NCI-H774 (cell line): ENCODE measurements around the gene PAX8.

ENCODE experiments used
- DNase-seq: peaks from one replicate; lab custom pipeline; 2025; lab: John Stamatoyannopoulos, UW

PAX8 gene

DNA sequence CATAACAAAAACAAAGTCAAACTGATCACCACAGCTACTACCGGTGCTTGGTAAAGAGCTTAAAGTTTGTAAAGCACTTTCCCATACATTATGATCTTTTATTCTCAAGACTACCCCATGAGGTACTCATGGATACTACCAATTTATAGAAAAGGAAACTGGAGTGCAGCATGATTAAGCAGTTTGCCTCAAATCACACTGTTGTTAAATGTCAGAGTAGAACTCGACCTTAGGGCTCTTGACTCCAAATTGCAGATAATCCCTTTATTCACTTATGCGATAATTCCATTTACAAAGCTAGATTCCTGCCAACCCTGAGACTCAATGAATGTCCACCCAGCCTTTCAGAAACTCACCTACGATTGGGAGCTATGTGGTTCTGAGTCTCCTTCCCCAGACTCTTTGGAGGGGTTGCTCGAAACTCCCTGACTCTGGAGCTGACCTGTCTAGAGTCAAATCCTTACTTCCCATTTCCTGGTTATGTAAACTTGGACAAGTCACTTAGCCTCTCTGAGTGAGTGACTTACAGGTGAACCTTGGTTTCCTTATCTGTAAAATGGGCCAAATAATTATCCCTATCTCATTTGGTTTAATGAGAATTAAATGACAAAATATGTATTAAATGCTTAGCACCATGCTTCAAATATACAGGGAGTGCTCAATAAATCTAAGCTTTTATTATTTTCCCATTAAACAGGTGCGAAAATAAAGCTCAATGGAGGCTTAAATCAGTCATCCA lies 57.6 kb downstream of the PAX8 start:
- DNase-seq = no peak

DNA sequence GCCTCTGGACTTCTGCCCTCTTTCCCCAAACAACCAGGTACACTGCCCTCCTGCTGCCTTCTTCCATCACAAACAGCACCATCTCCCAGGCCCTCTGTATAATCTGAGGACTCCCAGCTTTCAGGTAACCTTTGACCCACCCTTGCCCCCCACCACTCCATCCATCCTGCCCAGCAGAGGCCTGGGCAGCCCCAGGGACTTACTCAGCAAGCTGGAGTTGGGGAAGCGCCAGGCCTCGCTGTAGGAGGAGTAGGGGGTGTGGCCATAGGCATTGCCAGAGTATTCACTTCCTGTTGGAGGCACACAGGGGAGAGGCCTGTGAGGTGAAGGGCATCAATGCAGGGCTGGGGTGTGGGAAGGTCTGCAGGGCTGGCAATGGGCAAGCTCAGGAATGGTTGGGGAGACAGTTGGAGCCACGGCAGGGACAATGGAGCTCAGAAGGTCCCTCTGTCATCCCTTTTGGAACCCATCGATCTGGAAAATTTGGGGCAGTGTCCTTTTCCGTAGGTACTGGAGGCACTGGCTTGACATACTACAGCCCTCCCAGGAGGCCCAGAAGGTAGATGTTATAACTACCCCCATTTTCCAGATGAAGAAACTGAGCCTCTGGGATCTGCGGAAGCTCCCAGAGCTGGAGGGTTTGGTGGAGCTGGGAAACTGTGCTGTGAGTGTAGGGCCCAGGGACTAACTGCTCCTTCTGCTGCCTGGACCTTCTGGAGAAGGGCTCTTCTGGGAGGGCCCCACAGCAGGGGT lies 58.7 kb downstream of the PAX8 start:
- no peak for DNase-seq

DNA sequence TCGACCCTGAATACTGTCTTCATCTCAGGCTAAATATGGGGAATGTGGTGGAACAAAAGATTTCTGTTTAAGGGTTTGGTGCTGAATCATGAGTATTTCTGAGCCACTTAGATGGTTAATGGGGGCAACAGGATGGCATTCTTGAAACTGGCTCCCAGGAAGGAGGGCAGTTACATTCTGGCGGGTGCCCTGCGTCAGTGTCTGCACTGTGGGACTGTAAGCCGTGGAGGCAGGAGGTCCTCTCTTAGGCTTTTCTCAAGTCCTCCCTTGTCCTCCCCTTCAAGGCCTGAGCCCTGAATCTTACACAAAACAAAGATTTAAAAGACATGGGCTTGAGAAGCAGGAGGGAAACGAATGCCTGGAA lies 59.2 kb downstream of the PAX8 start:
- DNase-seq = no peak

DNA sequence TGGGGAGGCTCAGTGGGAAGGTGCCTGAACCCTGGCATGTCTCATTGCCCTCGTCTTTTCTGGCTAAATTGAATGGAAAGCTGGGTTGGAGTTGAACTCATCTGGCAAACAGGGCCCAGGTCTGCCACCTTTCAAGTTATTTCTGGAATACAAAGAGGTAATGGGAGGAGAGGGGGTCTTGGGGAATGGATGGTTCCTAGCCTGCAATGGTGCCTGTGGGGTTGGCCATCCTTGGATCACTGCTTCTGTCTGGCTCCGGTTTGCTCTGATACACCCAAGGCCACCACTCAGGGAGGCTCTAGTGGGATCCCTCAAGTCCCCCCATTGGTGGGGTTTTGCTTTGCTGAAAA lies 59.7 kb downstream of the PAX8 start:
- no peak for DNase-seq

DNA sequence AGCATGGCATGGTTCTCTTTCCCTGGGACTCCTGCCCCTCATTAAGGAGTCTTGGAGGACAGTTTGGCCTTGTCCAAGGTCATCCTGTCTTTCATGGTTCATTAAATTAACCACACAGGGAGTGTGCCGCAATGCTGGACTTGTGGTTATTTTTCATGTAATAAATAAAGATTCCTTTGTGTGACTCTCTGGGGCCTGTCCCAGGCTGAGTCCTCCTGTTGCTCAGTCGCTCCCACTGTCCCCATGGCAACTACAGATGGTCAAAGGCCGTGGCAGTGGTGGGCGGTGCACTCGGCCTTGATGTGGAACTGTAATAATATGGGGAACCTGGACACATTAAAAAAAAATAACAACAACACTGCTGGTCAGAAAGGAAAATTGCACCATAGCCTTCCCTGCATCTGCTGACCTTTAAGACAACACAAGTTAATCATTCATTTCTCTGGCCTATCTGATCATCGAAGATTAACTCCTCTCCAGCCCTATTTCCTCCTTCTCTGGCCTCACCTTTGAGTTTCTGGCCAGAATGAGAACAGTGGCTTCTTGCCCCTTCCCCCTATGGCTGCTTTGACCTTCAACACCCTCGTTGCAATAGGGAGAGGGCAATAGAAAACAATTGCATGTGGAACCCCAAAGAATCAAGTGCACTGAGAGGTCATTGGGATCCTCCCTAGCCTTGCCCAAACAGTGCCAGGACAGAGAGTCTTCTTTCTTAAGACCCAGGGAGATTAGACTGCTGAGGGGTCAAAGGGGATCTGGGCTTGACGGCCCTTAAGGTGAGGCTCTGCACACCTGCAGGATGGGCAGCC lies 60.2 kb downstream of the PAX8 start:
- no peak for DNase-seq

DNA sequence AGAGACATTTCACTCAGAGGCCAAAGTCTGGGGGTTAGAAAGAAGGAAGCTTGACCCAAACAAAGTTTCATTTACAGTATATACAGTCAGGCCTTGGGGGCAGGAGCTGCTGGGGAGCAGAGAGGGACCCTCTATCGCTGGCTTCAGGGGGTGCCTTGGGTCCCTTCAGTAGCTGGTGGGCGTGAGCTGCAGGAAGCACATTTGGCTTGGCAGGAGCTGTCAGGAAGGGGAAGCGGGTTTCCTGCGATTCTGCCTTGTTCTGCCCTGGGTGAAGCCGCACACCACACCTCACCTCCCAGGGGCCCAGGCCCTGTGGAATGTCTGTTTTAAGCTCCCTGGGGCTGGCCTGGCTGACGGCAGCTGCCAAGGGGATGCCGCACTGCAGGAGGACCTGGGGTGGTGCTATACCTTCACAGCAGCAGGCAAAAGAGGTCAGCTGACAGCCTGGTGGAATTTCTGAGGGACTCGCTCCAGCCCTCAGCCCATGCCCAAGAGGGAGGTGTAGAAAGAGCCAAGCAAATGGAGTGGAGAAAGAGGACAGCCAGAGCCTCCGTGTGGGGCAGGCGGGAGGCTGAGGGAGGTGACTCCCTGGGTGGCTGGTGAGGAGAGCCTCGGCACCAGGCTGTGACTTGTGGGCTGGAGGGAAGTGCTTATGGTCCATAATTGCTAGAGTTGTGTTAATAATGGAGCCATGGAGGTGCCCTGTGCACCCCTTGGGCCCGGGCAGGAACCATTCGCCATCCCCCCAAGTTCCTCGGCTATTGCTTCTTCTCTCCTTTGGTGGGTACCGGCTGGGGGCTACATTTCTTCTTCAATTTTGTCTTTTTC lies 61.1 kb downstream of the PAX8 start:
- no peak for DNase-seq

DNA sequence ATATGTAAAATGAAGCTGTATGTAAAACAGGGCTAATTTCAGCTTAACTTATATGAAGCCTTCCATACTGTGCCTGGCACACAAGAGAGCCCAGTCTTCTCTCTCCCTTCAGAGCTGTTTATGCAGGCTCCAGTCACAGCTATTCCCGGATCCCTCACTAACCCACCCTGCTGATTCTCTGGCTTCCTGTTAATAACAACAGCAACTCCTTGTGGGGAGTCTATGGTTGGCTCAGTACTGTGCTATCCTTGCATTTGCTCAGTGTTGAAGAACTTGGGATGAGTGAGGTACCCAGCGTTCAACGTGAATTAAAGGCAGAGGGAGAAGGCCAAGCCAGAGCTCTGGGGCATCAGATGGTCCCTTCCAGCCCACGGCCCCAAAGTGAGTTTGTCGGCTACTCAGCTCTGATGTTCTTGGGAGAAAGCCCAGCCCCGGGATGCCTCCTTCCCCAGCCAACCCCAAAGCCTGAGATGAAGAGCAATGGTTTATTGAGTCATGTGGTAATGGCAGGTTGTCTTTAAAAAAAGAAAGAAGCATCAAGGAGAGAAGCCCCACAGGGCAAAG lies 61.7 kb downstream of the PAX8 start:
- no peak for DNase-seq

DNA sequence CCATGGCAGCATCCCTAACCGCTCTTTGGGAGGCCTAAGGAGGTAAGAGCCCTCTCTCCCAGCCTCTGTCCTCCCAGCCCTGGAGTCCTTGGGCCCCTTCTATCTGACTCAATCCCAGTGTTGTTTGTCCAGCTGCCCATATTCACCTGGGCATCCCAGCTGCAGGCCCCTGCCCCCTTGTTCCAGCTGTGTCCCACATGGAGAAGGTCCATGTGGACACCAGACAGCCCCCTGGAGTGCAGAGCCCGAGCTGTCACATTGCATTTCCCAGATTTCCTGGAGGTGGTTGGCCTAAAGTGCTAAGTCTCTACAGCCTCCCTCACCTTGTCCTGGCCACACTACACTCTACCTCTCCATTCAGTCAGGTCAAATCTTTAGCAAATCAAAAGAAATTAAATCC lies 62.4 kb downstream of the PAX8 start:
- no peak for DNase-seq

DNA sequence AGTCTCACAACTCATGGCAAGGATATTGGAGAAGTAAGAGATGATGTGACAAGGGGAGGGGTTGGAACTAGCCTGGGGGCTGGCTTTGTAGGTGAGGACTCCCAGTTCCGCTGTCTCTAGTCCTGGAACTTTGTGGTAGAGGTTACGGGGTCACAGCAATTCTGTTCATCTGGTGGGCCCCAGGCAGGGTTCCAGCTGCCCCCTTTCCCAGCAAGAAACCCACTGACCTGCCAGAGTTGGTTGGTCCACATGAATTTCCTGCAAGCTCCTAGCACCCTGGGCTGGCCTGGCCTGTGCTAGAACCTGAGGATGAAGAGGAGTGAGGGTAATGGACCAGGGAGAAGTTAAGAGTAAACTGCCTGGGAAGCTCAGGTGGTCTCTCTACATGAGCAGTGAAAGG lies 63.7 kb downstream of the PAX8 start:
- no peak for DNase-seq

DNA sequence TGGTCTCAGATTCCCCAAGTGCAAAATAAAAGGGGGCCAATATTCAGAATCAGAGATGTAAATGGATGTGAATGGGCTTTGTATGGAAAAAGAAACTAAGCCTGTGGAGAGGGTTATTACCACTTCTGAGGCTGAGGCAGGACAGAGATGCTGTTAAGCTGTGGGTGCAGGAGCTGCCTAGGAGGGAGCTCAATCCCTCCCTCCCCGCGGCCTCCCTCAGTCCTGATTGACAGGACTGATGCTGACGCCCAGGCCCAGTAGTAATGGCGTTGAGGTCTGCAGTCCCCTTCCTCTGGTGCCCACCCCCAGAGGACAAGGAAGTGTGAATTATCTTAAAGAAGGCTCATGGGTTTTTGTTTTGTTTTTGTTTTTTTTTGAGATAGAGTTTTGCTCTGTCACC lies 64.6 kb downstream of the PAX8 start:
- no peak for DNase-seq

DNA sequence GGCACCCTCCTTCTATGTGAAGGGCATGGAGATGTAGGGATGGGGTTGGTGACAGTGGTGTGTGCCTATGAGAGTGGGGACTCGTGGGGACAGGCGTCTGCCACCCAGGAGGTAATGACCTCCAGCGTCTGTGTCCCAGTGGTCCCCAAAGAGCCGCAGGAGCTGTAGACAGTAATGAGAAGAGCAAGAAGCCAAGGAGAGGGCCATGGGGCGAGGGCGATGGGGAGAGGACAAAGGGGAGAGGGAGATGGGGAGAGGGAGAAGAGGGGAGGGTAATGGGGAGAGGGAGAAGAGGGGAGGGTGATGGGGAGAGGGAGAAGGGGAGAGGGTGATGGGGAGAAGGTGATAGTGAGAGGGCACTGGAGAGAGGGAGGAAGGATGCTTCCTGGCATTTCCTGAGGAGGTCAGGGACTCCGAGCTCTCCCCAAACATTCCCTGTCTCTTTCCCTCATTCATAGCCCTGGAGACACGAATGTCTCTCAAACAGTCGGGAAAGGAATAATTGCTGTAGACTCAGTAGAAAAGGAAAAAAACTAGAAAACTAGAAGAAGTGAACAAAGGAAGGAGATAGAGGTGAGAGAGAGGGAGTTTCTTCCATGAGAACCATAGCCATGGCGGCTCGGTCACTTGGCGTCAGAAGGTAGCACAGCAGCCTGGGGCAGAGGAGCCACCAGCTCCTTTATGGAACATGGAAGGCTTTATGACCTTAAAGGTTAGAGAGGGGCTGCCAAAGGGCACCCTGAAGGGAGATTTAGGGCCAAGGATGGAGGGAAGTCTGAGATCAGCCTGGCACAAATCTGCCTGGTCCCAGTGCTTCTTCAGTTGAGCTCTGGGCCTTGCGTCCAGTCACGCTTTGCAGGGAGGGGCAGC lies 65.4 kb downstream of the PAX8 start:
- no peak for DNase-seq

DNA sequence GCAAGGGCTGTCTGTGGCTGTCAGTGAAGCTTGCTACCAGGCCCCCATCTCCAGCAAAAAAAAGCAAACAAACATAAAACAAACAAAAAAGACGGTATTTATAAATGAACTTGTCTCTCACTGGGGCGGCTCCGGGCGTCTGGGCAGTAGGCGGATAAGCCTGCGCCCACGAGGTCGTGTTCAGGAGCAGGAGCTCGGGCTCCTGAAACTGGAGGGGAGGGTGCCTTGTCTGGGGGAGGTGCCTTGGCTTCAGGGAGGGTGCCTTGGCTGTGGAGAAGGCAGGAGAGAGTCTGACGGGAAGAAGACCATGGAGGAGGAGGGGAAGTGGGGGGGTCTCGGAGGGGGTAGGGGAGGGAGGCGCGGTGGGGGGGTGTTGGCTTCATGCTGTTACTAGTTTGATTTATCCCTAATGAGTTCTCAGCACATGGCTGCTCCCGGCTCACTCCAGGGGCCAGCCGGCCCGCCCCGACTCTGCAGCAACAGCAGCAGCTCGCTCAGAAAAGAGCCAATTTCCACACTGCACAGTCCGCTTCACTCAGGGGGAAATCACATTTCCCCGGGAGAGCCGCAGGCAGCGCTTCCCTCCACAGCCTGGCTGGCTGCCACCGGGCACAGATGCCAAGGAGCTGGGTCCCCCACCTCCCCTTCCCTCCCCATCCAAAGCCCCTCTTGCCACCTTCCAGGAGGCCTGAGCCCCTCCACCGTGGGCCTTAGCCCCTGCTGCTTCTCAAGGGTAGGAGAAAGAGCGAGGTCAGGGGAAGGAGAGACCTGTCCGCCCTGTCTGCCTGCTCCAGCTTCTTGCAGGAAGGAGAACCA lies 66.3 kb downstream of the PAX8 start:
- no peak for DNase-seq

DNA sequence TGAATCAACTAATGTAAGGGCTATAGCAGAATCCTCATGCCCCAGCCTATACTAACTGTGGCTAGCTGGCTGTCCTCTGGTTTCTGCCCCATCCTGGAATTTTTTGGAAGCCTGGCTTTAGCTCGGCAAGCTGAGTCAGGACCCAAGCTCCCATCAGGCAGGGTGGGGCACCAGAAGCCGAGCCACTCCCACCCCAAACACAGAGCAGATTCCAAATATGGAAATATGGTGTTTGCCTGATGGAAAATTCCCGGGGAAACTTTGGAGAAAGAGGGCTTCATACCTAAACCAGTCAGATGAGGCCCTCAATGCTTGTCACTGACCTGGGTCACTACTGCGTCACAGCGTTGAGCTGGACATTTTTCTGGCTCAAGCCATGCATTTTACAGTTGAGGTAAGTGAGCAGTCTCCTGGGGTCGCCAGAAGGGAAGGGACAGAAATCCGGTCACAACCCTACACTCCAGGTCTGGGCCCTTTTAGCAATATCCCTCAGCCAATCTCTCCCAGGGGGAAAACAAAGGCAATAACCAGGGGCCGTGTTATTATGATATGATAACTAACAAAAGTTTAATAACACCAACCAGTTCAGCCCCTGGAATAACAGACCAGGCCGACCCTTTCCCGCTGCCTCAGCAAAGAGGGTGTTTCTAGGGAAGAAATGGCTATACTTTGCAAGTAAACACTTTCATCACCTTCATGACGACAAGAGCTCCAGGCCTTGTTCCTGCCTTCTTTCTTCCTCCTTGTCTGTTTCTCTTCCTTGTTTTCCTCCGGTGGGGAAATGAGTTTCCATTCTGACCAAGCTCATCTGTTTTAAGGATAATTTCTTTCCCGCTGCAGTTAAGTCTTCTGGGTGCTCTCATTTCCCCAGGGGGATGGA lies 67.3 kb downstream of the PAX8 start:
- DNase-seq = no peak

DNA sequence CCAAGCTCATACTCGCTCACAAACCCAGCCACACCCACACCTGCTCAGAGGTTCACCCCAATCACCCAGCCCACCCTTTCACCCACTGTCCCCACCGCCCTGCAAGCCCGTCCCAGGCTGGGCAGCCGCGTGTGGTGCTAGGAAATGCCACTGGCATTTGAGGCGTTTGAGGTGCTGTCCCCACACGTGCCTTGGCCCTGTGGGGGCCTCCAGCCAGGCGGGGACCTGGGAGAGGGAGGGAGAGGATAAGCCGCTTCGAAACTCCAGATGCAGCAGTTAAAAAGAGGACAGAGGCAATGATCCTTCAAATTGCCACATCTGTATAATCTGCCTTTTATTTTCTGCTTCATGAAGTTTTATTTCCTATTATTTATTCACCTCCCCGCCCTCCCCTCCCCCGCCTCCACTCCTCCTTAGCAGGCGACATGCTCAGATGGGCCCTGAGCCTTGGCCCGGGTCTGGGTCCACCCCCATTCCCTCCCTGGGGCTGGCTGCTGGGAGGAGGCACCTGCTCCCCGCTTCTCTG lies 69.0 kb downstream of the PAX8 start:
- DNase-seq = no peak

DNA sequence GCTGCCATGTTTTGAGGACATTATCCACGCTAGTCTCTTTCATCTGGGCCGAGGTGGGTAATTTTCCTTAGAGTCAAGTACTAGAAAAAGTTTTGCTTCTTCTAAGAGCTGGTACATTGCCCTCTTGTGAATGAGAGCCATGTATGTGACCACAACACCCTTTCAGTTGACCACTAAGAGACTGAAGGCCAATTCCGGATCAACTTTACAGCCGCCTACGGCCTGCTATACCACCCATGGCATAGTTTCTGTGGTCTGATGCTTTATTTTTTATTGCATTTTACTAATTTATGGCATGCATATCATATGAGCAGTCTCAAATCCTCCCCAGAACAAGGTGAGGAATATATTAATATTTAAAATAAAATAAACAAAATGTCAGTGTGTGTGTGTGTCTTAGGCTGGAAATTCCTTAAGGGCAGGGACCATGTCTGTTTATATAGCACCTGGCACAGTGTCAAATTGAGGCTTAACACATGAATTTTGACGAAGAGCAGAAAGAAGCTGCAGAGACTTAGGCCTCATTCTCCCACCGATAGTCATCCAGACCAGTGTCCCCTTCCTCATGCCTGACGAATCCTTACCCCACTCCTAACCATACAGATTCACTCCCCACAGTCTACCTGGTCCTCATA lies 69.6 kb downstream of the PAX8 start:
- no peak for DNase-seq

DNA sequence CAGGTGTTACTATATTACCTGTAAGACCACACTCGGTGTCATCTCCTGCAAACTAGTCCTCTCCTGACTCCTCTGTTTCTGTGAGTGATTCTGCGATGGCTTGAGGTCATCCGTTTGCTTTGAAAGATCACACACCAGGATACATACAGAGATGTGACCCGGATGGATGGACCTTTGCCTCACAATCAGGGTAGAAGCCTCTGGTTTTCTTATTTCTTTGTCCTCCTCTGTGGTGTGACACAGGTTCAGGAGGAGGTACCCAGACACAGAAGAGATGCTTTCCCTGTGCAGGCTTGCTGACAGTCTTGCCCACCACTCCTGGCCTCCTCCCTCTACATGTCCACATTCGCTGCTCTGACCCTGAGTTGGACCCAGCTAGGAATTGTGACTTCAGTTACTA lies 70.3 kb downstream of the PAX8 start:
- DNase-seq = no peak

DNA sequence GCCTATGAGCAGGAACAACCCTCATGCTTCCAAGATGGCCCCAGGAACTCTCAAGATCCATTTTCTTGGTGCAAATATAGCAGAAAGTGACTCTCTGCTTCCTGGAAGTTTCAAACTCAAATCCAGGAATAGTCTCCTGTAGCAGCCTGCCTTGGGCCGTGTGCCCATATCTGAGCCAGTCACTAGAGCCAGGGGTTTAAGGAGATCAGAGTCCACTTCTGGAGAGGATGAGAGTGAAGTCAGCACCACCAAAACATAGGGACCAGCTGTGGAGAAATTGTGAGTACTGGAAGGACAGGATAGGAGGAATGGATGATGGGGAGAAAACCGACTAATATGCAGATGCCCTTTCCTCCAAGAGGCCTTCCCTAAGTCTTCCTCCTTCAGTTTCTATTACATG lies 71.7 kb downstream of the PAX8 start:
- no peak for DNase-seq

DNA sequence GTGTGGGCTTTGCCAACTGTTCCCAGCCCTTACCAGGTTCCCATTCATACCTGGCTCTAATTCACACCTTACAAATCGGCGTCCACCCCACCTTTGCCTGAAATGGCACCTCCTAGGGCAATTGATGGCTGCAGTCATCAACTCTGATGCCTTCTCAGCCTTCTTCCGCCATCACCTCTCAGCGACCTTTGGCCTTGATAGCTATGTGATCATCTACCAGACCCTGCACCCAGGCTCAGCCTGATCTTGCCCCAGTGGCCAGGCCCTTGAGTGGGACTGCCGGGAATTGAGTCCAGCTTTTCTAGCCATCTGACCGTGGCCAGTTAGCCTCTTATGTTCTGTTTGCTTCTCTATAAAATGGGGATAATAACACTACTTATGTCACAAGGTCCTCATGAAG lies 72.5 kb downstream of the PAX8 start:
- peak; percentile 69 for DNase-seq
